Measurements from ENCODE around the gene ZFAND6. TPM values are rescaled to one million over a fixed set of nuclear protein-coding genes. Genes with fewer than 3 reads are reported as not detected.
"Not testable (repeated sequence)": the region's sequence is repeated elsewhere in the genome, so short reads cannot be mapped to it uniquely, and the experiment has no call there.

The ZFAND6 gene
- polyA plus RNA-seq, 1 donor, result 132 TPM

- no peak for DNase-seq
Observed at GRCh38 chr15:80138961-80139360, 79.5 kb downstream of the ZFAND6 start.

GRCh38 chr15:80140909-80141308 is 81.4 kb downstream of the ZFAND6 start:
- no peak for DNase-seq

- no peak for DNase-seq
Observed at GRCh38 chr15:80141916-80142598, 82.6 kb downstream of the ZFAND6 start.

- DNase-seq, result no peak
Observed at GRCh38 chr15:80142646-80143045, 83.2 kb downstream of the ZFAND6 start.

GRCh38 chr15:80151148-80151547 is 91.7 kb downstream of the ZFAND6 start:
- DNase-seq, result no peak

GRCh38 chr15:80151576-80151975 is 92.1 kb downstream of the ZFAND6 start:
- DNase-seq, result no peak

GRCh38 chr15:80152180-80152895 is 92.9 kb downstream of the ZFAND6 start:
- DNase-seq, result peak; percentile 89

- peak; percentile 53 for DNase-seq
Observed at GRCh38 chr15:80152896-80153876, 93.7 kb downstream of the ZFAND6 start, which contains the start of gene FAH. Gene FAH, plus strand, starts transcription at chr15:80152999. Its CDS starts 56 bp downstream, at chr15:80153055.

- no peak for DNase-seq
Observed at GRCh38 chr15:80153900-80154299, 94.4 kb downstream of the ZFAND6 start.

GRCh38 chr15:80154336-80154735 is 94.9 kb downstream of the ZFAND6 start:
- no peak for DNase-seq

GRCh38 chr15:80155001-80155377 is 95.5 kb downstream of the ZFAND6 start:
- no peak for DNase-seq

- DNase-seq, result not testable (repeated sequence)
Observed at GRCh38 chr15:80155378-80156175, 96.1 kb downstream of the ZFAND6 start.

GRCh38 chr15:80156176-80156720 is 96.8 kb downstream of the ZFAND6 start:
- no peak for DNase-seq

- no peak for DNase-seq
Observed at GRCh38 chr15:80157215-80157614, 97.7 kb downstream of the ZFAND6 start.

- no peak for DNase-seq
Observed at GRCh38 chr15:80159301-80159700, 99.8 kb downstream of the ZFAND6 start.

GRCh38 chr15:80159811-80160569 is 100.5 kb downstream of the ZFAND6 start:
- DNase-seq, result no peak

- DNase-seq, result no peak
Observed at GRCh38 chr15:80160570-80161156, 101.2 kb downstream of the ZFAND6 start.

- no peak for DNase-seq
Observed at GRCh38 chr15:80161468-80162016, 102.1 kb downstream of the ZFAND6 start.

GRCh38 chr15:80162059-80162554 is 102.6 kb downstream of the ZFAND6 start:
- no peak for DNase-seq

- DNase-seq, result no peak
Observed at GRCh38 chr15:80163217-80163616, 103.7 kb downstream of the ZFAND6 start.

Data from left kidney (tissue), 2 donors.